Gastrocnemius medialis (tissue), 4 donors: ENCODE measurements around the gene UBL4A.
"Not testable (repeated sequence)": the region's sequence is repeated elsewhere in the genome, so short reads cannot be mapped to it uniquely, and the experiment has no call there.

ENCODE experiments used
- POLR2A ChIP-seq, 2 donors: fragments of 450-650 bp; IDR thresholded peaks; one replicate each; pipeline ENCODE4 v1.6.1; 2017; ENCODE audit warnings: antibody characterized with exemption in 2 of 2, mild to moderate bottlenecking in 2 of 2, moderate library complexity in 2 of 2
- TF ChIP-seq, protein P1 (sequence below), 5 experiments: fragments of 450-650 bp in 3 of 5; fragments of 200-600 bp in 2 of 5; sonication (generic) in 2 of 5; IDR thresholded peaks in 4 of 5; conservative IDR thresholded peaks in 1 of 5; 1 replicate in 4 of 5; 2 replicates in 1 of 5; pipeline ENCODE4 v1.5.1; 2016 to 2019; ENCODE audit warnings: antibody characterized with exemption in 5 of 5, mild to moderate bottlenecking in 3 of 5, moderate library complexity in 3 of 5

GRCh38 chrX:154501423-154501822 lies 15.0 kb upstream of the UBL4A start:
- TF ChIP-seq, protein P1, sequence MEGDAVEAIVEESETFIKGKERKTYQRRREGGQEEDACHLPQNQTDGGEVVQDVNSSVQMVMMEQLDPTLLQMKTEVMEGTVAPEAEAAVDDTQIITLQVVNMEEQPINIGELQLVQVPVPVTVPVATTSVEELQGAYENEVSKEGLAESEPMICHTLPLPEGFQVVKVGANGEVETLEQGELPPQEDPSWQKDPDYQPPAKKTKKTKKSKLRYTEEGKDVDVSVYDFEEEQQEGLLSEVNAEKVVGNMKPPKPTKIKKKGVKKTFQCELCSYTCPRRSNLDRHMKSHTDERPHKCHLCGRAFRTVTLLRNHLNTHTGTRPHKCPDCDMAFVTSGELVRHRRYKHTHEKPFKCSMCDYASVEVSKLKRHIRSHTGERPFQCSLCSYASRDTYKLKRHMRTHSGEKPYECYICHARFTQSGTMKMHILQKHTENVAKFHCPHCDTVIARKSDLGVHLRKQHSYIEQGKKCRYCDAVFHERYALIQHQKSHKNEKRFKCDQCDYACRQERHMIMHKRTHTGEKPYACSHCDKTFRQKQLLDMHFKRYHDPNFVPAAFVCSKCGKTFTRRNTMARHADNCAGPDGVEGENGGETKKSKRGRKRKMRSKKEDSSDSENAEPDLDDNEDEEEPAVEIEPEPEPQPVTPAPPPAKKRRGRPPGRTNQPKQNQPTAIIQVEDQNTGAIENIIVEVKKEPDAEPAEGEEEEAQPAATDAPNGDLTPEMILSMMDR (IDR thresholded peaks at IDR 0.05 in 4 of 5, conservative IDR thresholded peaks at IDR 0.05 in 1 of 5) = not testable (repeated sequence)
- TF ChIP-seq POLR2A (IDR thresholded peaks at IDR 0.05) = not testable (repeated sequence)
